ENCODE data around the gene EFNA2. TPM values are rescaled to one million over a fixed set of nuclear protein-coding genes. Genes with fewer than 3 reads are reported as not detected.

Gene EFNA2
- total RNA-seq, 1 experiment from 2014 or later = 11.4 TPM

DNA sequence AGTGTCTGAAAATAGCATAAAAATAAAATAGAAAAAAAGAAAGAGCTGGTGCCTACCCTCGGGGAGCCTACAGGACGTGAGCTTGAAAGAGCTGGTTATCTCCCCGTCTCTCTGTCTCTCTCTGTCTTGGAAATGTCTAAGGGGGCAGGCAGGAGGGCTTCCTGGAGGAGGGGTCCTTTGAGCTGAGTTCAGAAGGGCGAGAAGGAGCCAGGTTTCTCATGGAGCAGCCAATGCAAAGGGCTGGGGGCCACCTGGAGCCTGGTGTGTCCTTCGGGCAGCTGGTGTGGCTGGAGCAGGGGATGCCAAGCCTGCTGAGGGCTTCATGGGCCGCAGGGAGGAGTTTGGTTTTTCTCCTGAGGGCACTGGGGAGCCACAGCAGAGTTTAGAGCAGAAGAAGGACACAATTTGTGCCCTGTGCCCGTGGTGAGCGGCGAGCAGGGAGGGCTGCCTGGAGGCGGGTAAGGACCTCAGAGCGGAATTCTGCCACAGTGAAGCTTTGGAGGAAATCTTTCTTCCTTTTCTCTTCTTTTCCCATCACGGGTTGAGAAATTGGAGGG is 38.7 kb downstream of the EFNA2 start:
- H3K4me3 Mint-ChIP-seq = peak overlapping the region; percentile 30
- DNase-seq (ENCODE audit: low spot score) (no peak), ATAC-seq (no peak)
- H3K27ac Mint-ChIP-seq = no peak overlapping the region
- ChIA-PET CTCF (interaction anchor here (0.9 to 1.0 kb wide), 2 partner anchors 9 to 10 kb away, joined by 3 to 6 read pairs; no protein-coding TSS in a partner anchor), POLR2A (no interaction called here)
- H3K9me3 Mint-ChIP-seq = no peaks in the 10 kb centered on the region
- TF ChIP-seq GTF2I (CRISPR knock-in tag; conservative IDR thresholded peaks at IDR 0.05) = 0 out of 2 replicates have a peak, but pooled peaks have one; percentile 13
- no peak for TF ChIP-seq PRRX2 (CRISPR knock-in tag; IDR thresholded peaks at IDR 0.05)
- peaks cover 4% of the 10 kb centered on the region; the same call in 1 of the 2 replicates for H3K27me3 Mint-ChIP-seq (ENCODE audit: low read depth)
- no peaks in the 10 kb centered on the region for H3K36me3 Mint-ChIP-seq
- H3K4me1 Mint-ChIP-seq = no peaks in the 10 kb centered on the region

DNA sequence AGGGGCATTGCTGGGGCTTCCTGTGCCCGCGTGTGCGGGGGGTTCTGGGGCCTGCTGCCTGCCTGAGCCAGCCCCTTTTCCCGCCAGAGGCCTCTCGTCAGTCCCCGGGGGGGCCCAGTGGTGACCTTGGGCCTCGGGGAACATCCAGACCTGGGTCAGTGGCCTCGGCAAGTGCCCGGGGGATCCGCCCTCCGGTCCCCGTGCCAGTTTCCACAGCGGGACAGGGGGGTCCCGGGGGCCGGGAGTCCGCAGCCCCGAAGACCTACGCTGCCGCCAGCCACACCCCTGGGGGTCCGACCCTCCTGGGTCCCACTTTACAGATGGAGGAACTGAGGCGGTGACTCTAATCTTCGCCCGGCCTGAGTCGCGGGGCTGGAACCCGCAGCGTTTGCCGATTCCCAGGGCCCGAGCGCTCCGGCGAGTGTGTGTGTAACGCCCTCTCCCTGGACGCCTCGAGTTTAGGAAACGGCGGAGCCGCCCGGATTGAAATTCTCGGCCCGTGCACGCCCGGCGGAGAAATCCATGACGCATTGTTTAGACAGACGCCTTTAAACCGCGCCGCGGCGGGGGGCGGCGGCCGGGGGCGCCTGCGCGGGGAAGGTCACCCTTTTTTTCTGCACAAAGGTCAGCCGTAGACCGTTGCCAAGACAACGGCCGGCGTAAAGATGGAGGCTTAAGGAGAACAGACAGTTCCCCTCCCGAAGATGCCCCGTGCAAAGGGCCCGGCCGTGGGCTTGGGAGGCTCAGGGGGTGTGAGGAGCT is 39.3 kb downstream of the EFNA2 start:
- Mint-ChIP-seq H3K4me1 (no peaks in the 10 kb centered on the region), H3K27me3 (ENCODE audit: low read depth) (peaks cover 4% of the 10 kb centered on the region; the same call in 1 of the 2 replicates), H3K9me3 (no peaks in the 10 kb centered on the region), H3K27ac (no peak overlapping the region), H3K36me3 (no peaks in the 10 kb centered on the region), H3K4me3 (peak overlapping the region; percentile 62)
- CTCF ChIA-PET = interaction anchor here (0.9 kb wide), 1 partner anchor 10 kb away, joined by 6 read pairs; no protein-coding TSS in a partner anchor
- ATAC-seq (peak; percentile 43), DNase-seq (ENCODE audit: low spot score) (peak; percentile 64)
- POLR2A ChIA-PET = no interaction called here
- TF ChIP-seq, protein P1, sequence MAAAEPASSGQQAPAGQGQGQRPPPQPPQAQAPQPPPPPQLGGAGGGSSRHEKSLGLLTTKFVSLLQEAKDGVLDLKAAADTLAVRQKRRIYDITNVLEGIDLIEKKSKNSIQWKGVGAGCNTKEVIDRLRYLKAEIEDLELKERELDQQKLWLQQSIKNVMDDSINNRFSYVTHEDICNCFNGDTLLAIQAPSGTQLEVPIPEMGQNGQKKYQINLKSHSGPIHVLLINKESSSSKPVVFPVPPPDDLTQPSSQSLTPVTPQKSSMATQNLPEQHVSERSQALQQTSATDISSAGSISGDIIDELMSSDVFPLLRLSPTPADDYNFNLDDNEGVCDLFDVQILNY (CRISPR knock-in tag; IDR thresholded peaks at IDR 0.05) = no peak
- TF ChIP-seq TCF7 (CRISPR knock-in tag; IDR thresholded peaks at IDR 0.05; ENCODE audit: low read depth) (no peak), ZBTB21 (CRISPR knock-in tag; IDR thresholded peaks at IDR 0.05; ENCODE audit: borderline replicate concordance) (no peak), GABPB1 (CRISPR knock-in tag; IDR thresholded peaks at IDR 0.05) (peak; percentile 30; the same call in 1 of the 2 replicates), TP53 (CRISPR knock-in tag; IDR thresholded peaks at IDR 0.05) (no peak), ESRRA (CRISPR knock-in tag; IDR thresholded peaks at IDR 0.05; ENCODE audit: borderline replicate concordance) (no peak), GTF2I (CRISPR knock-in tag; conservative IDR thresholded peaks at IDR 0.05) (0 out of 2 replicates have a peak, but pooled peaks have one; percentile 46), TEAD1 (CRISPR knock-in tag; IDR thresholded peaks at IDR 0.05) (no peak)
- TF ChIP-seq, protein P2, sequence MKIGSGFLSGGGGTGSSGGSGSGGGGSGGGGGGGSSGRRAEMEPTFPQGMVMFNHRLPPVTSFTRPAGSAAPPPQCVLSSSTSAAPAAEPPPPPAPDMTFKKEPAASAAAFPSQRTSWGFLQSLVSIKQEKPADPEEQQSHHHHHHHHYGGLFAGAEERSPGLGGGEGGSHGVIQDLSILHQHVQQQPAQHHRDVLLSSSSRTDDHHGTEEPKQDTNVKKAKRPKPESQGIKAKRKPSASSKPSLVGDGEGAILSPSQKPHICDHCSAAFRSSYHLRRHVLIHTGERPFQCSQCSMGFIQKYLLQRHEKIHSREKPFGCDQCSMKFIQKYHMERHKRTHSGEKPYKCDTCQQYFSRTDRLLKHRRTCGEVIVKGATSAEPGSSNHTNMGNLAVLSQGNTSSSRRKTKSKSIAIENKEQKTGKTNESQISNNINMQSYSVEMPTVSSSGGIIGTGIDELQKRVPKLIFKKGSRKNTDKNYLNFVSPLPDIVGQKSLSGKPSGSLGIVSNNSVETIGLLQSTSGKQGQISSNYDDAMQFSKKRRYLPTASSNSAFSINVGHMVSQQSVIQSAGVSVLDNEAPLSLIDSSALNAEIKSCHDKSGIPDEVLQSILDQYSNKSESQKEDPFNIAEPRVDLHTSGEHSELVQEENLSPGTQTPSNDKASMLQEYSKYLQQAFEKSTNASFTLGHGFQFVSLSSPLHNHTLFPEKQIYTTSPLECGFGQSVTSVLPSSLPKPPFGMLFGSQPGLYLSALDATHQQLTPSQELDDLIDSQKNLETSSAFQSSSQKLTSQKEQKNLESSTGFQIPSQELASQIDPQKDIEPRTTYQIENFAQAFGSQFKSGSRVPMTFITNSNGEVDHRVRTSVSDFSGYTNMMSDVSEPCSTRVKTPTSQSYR (CRISPR knock-in tag; IDR thresholded peaks at IDR 0.05) = no peak
- TF ChIP-seq, protein P3, sequence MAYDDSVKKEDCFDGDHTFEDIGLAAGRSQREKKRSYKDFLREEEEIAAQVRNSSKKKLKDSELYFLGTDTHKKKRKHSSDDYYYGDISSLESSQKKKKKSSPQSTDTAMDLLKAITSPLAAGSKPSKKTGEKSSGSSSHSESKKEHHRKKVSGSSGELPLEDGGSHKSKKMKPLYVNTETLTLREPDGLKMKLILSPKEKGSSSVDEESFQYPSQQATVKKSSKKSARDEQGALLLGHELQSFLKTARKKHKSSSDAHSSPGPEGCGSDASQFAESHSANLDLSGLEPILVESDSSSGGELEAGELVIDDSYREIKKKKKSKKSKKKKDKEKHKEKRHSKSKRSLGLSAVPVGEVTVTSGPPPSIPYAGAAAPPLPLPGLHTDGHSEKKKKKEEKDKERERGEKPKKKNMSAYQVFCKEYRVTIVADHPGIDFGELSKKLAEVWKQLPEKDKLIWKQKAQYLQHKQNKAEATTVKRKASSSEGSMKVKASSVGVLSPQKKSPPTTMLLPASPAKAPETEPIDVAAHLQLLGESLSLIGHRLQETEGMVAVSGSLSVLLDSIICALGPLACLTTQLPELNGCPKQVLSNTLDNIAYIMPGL (CRISPR knock-in tag; IDR thresholded peaks at IDR 0.05) = 0 out of 2 replicates have a peak, but pooled peaks have one; percentile 43
- TF ChIP-seq, protein P4, sequence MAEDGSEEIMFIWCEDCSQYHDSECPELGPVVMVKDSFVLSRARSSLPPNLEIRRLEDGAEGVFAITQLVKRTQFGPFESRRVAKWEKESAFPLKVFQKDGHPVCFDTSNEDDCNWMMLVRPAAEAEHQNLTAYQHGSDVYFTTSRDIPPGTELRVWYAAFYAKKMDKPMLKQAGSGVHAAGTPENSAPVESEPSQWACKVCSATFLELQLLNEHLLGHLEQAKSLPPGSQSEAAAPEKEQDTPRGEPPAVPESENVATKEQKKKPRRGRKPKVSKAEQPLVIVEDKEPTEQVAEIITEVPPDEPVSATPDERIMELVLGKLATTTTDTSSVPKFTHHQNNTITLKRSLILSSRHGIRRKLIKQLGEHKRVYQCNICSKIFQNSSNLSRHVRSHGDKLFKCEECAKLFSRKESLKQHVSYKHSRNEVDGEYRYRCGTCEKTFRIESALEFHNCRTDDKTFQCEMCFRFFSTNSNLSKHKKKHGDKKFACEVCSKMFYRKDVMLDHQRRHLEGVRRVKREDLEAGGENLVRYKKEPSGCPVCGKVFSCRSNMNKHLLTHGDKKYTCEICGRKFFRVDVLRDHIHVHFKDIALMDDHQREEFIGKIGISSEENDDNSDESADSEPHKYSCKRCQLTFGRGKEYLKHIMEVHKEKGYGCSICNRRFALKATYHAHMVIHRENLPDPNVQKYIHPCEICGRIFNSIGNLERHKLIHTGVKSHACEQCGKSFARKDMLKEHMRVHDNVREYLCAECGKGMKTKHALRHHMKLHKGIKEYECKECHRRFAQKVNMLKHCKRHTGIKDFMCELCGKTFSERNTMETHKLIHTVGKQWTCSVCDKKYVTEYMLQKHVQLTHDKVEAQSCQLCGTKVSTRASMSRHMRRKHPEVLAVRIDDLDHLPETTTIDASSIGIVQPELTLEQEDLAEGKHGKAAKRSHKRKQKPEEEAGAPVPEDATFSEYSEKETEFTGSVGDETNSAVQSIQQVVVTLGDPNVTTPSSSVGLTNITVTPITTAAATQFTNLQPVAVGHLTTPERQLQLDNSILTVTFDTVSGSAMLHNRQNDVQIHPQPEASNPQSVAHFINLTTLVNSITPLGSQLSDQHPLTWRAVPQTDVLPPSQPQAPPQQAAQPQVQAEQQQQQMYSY (CRISPR knock-in tag; IDR thresholded peaks at IDR 0.05) = no peak
- TF ChIP-seq, protein P5, sequence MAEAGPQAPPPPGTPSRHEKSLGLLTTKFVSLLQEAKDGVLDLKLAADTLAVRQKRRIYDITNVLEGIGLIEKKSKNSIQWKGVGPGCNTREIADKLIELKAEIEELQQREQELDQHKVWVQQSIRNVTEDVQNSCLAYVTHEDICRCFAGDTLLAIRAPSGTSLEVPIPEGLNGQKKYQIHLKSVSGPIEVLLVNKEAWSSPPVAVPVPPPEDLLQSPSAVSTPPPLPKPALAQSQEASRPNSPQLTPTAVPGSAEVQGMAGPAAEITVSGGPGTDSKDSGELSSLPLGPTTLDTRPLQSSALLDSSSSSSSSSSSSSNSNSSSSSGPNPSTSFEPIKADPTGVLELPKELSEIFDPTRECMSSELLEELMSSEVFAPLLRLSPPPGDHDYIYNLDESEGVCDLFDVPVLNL (CRISPR knock-in tag; IDR thresholded peaks at IDR 0.05; ENCODE audit: borderline replicate concordance, low read depth) = no peak

Measured in WTC11 (cell line).